ENCODE data around the gene DAB1.

Gene DAB1

GRCh38 chr1:57316291-57316690, 107.6 kb downstream of the DAB1 start:
- DNase-seq (ENCODE audit: low spot score) = no peak

DNA sequence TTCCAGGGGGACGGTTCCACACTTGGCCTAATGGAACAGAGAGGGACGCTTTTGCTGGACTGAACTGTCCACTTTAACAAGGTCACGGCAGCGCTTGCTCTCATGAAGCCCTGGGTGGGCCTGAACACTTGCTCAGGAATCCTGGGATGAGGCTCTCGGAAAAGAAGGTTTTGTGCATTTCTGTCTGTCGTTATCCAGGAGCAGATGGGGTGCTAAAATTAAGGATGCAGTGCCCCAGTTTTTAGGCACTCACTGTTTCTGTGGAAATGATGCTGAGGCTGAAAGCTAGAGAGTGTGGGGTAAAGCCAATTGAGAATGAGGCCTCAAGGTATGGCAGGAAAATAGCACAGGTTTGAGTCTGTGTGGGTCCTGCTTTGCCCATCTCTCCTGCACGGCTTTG, 111.0 kb downstream of the DAB1 start:
- DNase-seq (ENCODE audit: low spot score) = no peak

- no peak for DNase-seq (ENCODE audit: low spot score)
Observed at GRCh38 chr1:57311411-57311810, 112.4 kb downstream of the DAB1 start.

DNA sequence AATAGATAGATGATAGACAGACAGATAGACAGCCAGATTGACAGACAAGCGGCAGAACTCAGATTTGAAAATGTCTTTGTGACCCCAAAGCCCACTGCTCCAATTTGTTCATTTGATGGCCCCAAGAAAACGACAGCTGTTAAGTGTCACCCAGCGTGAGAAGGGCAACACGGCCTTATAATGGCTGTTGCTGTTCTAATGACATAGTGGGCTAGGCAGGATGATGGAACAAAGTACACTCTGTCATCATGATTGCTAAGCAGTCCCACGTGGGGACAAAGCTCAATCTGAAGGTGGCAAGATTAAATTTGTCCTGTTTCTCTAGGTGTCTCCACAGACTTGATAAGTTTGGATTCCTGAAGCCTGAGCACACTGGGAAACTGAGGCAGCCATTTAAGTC, 112.9 kb downstream of the DAB1 start:
- no peak for DNase-seq (ENCODE audit: low spot score)

DNA sequence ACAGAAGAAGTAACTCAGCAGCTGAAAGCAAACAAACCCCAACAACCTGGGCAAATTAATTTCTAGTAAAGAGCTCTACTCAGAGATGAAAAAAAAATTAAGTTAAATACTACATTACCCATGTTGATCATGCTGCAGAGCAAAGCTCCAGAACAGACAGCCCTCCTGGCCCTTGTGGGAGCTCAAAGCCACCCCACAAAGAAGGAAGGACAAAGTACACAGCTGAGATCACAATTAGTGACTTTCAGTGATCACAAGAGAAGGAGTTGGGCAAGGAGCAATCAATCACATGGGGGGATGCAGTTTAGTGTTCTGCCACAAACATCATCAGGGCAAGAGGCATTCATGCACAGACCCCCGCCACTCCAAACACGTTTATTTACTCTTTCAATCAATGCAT, 114.2 kb downstream of the DAB1 start:
- no peak for DNase-seq (ENCODE audit: low spot score)

- peak; percentile 95 for DNase-seq (ENCODE audit: low spot score)
Observed at GRCh38 chr1:57307392-57308170, 116.3 kb downstream of the DAB1 start.

- no peak for DNase-seq (ENCODE audit: low spot score)
Observed at GRCh38 chr1:57304591-57304990, 119.3 kb downstream of the DAB1 start.

DNA sequence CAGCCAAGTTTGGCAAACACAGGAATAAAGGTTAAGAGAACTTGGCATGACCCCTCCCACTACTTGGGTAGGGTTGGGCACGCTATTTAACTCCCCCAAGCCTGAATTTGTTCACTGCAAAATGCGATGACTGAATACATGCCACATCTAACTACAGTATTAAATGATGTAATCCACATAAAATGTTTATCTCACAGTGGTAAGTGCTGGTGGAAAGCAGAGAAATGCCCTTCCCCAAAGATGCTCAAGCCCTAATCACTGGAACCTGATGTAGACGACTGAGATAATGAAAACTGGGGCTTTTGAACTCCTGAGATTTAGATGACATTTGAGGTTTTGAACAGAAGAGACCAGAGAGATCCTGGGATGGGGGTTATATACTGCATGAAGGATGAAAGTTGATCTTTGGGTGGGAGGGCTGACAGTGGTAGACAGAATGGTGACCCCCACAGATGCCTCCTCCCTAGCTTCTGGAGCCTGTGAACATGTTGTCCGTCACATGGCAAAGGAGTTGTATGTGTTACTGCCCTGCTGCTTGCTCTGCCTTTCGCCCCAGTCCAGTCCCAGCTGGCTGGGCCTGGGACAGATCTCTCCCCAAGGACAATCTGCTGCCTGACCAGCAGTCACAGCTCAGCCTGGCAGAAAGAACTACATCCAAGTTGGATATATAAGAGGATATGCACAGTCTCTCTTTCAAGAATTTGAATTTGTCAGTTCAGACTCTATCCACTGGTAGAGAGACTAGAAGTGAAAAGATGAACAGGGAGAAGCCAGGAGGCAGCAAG, 120.9 kb downstream of the DAB1 start:
- DNase-seq (ENCODE audit: low spot score) = no peak

DNA sequence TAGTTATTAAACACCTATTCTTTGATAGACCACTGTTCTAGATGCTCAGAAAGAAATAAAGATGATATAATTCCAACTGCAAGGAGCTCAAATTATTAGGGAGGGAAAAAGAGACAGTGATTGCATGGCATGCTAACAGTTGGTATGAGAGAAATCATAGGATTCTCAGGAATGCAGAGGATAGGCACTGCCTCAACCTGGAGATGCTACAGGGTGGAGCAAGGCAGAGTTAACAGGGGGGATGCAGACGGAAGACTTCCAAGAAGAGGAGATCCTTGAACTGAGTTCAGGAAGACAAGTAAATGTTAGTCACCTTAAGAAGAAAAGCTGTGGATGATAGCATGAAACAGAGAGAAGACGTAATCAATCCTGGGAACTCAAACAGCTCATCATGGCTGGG, 123.7 kb downstream of the DAB1 start:
- no peak for DNase-seq (ENCODE audit: low spot score)

DNA sequence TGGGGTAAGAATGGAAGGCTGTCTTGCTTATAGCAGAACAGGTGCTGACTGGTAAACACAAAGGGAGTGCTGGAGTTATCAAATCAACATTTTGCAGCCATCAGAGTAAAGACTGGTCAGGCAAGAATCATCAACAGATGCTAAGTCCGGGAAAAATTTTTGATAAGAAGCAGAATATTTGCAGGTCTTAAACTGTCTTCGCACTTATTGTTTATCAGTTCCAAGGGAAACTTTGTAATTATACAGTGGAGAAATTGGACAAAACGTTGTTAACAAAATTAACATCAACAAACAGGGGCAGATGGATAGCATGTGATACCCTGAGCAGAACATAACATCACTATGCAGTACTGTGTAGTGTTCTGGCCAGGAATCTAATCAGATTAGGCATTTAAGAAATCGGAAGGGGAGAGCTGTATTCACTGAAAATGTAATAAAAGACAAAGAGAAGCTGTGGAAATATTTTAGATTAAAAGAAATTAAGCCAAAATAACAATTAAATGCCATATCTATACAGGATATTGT, 127.1 kb downstream of the DAB1 start:
- no peak for DNase-seq (ENCODE audit: low spot score)

DNA sequence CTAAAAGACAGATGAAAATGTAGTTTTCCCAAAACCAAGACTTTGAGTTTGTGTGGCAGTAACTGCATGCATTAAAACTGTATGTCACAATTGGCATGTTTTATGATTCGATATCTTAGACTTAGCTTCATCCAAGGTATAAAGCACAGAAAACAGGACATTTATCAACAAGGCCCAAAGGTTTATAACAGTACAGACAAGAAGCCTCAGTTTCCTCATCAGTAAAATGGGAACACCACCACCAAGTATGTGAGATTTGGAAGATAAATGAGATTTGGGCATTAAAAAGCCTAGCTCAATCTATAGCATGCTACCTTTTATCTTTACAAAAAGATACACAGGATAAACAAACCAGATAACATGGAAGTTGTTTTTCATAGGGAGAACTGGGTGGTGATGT, 128.5 kb downstream of the DAB1 start:
- DNase-seq (ENCODE audit: low spot score) = no peak

GRCh38 chr1:57294177-57294576, 129.7 kb downstream of the DAB1 start:
- DNase-seq (ENCODE audit: low spot score) = no peak

DNA sequence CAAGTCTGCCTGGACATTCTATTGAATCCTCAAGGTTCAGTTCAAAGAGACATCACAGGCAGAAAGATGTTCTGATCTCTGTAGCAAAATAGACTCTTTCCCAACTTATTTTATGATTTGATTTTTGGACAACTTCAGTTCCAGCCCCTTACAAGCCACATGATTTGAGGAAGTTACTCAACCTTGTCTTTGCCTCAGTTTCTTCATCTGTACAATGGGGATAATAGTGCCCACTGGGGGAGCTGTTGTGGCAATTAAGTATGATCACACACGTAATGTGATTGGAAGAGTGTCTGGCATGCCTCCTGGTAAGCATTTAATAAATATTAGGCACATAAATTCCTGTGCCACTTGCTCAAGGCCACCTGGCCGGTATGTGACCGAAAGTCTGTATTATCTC, 130.6 kb downstream of the DAB1 start:
- DNase-seq (ENCODE audit: low spot score) = no peak

- DNase-seq (ENCODE audit: low spot score) = no peak
Observed at GRCh38 chr1:57289781-57290180, 134.1 kb downstream of the DAB1 start.

GRCh38 chr1:57285992-57286391, 137.9 kb downstream of the DAB1 start:
- no peak for DNase-seq (ENCODE audit: low spot score)

- DNase-seq (ENCODE audit: low spot score) = no peak
Observed at GRCh38 chr1:57282411-57282810, 141.4 kb downstream of the DAB1 start.

DNA sequence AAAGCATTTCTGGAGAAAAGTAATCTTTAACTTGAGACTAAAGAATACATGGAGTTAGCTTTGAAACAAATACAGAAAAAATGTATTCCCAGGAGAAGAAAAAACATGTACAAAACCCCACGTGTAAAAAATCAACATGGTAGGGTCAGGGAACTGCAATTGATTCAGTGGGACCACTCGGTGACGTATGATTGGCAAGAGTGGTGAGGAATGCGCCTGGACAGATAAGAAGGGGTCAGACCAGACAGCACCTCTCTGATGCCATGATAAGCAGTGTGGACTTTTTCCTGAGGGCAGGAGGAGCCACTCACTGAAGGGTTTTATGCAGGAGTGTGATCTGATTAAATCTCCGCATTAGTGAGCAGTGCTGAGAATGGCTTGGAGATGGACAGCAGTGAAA, 142.5 kb downstream of the DAB1 start:
- no peak for DNase-seq (ENCODE audit: low spot score)

DNA sequence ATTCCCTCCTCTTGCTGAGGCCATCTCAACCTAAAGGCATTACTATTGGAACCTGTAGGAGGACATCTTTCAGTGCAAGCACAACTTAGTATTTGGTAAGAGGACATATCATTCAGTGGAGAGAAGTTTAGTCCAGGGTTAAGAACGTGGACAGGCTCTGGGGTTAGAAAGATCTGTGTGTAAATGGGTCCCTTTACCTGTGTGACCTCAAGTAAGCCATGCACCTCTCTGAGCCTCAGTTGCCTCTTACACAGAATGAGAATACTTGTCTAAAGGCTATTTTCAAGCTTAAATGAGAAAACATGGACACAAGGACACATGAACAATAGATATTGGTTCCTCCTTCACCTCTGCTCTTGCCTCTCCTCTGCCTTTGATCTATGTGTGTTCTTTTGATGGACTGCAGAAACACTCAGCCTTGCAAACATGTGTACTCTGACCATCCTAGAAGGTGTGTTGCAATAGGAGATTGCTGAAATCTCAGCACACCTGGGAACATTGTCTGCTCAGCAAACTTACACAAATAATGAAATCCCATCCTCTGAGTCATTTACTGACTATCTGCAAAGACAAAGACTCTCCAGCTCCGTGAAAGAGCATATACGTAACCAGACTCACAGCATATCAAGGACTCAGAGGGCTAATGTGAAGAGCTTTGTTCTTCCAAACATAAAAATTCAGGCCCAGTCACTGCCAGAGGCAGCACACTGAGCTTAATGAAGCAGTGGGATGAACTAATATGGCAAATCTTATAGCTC, 143.8 kb downstream of the DAB1 start:
- no peak for DNase-seq (ENCODE audit: low spot score)

DNA sequence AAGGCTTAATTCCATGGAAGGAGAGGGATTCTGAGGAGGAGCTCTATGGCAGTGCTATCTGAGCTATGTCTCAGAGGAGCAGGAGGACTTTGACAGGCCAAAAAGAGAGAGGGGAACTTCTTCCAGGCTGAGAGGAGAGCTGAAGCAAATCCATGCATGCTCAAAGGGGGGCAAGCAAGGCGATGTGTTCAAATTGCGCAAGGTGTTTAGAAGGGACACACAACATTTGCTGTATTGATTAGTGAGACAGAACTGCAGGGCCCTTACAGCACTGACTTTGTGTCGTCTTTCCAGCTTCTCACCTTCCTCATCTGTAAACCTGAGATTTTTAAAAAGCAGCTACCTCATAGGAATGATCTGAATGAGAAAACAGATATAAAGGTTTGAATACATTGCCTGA, 145.3 kb downstream of the DAB1 start:
- no peak for DNase-seq (ENCODE audit: low spot score)

- no peak for DNase-seq (ENCODE audit: low spot score)
Observed at GRCh38 chr1:57277681-57278080, 146.2 kb downstream of the DAB1 start.

DNA sequence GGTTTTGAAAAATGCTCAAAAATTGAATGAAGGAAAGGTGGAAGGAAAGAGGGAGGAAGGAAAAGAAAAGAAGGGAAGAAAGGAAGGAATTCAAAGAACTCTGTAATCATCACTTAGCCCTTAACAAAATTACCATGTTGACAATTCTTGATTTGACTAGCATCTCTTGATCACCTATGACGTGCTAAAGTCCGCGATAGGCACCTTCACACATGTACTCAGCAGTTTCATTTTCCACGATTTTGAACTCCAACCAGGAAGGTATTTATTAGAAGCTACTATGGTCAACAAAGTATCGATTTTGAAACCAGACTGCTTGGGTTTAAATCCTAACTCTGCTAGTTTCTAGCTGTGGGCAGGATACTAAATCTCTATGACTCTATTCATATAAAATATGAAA, 146.9 kb downstream of the DAB1 start:
- no peak for DNase-seq (ENCODE audit: low spot score)

- DNase-seq (ENCODE audit: low spot score) = no peak
Observed at GRCh38 chr1:57272601-57273000, 151.3 kb downstream of the DAB1 start.

GRCh38 chr1:57272150-57272549, 151.7 kb downstream of the DAB1 start:
- DNase-seq (ENCODE audit: low spot score) = no peak
